Non-pigmented ciliary epithelial cell (primary cell): Measurements from ENCODE around the gene DGKI.

Experiments
- DNase-seq: peaks from one replicate; pipeline ENCODE4 v3.0.0-alpha.2; 2010; ENCODE audit warnings: low read depth

DGKI gene

DNA sequence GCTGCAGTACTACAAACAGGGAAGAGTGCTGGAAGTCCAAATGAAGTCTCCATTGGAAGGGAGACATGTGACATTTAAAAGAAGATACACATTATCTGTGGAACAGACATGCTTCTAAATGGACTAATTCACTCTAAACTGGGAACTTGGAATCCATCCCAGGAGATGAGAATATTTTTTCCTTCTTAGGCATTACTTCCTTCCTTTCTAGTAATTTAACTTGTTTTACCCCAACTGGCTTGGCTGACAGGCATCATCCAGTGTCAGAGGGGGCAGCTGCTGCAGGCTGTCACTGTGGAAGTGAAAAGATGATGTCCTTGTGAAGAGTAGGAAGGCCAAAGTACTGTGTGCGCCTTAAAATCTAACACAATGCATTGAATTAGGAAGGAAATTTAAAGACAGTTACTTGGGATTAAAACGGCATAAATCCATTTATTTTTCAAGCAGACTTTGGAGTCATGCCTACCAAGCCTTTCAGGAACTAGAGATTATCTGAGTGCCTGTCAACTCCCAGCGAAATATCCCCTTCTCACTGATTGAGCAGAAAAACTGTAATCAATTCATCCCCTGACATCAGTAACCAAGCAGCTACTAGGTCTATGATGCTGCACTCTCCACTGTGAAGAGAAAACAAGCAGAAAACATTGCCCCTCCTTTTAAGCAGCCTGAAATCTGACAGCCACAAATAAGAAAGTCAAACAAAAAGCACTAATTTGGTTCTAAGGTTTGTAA is 161.2 kb downstream of the DGKI start:
- no peak for DNase-seq

DNA sequence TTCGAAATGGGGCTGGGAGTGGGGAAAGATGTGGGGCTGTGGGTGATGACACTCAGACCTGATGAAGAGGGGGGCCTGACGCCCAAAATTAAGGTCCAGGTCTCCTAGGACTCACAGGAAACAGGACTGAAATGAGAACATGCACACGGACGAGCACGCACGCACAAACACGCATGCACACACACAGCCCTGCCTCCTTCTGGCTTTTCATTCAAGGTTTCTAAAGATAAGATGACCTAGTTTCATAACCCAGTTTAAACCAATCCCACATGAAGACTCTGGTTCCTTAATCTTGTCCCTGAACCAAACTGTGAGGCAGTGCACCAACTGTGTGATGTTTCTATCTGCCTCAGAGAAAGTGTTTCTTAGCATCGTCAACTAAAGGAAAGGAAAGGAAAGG is 162.0 kb downstream of the DGKI start:
- DNase-seq, result no peak

DNA sequence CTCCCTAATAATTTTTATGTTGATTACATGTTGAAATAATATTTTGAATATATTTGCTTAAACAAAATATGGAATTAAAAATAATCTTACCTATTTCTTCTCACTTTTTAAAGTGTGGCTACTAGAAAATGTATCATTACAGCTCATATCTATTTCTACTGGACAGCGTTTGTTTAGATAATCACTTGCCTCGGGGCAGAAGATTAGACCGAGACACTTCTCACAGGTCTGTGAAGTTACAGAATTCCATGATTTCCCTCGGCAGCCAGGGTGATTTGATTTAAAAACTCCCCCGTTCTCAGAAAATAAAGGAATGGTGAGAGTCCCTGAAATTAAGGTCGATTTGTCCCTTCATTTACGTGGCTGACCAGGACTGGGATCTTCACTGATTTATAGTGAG is 162.5 kb downstream of the DGKI start:
- no peak for DNase-seq

DNA sequence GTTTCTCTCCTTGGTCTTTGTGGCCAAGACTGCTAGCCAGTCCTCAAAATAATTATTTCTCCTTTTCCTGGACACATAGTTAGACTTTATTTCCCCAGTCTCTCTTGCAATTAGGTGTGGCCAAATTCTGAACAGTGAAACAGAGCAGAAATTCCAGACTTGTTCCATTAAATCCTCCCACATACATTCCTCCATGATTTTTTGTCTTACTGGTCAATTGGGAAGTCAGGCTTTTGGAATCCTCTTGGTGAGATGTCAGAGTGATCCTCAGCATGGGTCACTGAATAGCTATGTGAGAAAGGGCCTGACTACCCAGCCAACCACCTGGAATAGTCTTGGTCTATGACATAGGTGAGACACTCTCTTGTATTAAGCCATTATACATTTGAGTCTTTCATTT is 164.2 kb downstream of the DGKI start:
- DNase-seq, result peak; percentile 87

DNA sequence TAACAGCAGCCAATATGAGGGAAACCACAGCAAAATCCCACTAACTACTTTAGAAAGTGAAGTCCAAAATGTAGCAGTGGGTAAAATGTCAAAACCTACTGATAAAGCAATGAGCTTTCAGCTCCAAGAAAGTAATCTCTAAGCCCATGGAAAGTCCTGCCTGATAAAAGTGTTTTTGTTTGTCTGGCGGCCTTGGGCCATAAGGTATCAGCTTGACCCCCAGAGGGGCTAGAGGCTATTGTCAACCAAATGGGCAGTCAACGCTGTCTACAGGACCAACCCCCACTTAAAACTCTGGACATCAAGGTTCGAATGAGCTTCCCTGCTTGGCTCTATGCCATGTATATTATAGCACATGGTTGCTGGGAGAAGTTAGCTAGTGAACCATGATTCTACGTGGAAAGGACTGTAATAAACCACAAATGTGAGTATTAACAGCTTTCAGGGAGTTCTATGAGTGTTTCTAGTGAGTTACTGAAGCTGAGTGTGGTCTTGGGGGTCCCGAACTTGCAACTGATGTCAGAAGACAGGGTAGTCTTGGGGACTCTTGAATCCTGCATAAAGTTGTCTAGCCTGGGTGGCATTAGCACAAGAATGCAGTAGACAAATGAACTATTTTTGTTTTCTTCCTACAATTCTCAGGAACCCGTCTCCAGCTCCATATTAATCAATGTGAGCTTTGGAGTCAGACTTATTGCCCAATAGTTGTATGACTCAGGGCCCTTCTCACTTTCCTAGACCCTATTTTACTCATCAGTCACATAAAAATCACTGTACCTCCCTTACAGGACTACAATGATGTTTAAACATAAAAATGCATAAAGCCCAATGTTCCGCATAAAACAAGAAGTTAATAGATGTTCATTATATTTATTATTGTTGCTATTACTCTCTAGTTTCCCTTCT is 164.9 kb downstream of the DGKI start:
- peak; percentile 75 for DNase-seq

DNA sequence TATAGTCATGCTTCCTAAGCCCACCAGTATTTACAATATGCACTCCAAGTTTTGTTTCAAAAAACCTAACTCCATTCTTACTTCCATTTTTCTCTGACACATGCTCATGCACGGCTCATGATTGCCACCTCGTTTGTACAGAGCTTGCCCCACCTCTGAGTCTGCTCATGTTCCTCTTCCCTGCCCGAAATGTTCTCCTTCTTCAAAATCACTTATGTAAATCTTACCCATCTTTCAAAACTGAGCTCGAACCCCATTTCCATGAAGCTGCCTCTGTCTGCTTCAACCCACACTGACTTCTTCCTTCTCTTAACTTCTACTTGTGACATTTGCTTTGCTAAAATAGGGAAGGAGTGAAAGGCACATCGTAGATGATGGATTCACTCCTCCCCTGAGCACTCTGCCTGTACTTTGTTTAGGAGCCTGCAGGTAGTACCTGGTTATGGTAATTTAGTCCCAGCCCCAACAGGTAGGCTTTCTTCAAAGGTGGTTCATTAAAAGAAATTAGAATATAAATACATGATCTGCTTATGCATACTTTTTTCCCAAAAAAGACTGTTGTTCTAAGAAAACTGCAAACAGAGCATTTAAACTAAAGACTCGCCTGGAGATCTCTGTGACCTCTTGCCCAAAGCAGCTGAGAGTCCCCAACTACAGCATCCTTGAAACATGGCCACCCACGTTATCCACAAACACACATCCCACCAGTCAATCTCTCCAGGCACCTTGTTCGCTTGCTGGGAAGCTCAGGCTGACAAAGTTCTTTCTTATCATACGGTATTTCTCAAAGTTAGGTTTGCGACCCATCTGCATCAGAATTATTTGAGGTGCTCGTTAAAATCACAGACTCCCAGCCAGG is 172.0 kb downstream of the DGKI start:
- no peak for DNase-seq

DNA sequence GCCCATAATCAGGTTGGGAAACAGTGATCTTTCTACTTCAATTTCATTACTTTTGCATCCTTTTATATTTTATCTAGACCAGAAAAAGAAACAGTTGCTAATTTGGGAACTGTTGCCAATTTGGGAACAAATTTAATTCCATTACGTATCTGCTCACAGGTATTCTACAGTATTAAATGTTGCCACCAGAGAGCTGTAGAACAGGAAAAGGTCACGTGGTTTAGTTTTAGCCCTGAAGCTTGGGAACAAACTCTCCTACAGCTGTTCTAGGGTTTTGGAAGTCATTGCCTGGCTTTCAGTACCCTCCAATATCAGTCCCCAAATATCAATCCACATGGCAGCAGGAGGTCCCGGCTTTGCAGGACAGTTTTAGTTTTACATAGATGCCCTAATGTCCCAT is 172.7 kb downstream of the DGKI start:
- DNase-seq, result no peak

DNA sequence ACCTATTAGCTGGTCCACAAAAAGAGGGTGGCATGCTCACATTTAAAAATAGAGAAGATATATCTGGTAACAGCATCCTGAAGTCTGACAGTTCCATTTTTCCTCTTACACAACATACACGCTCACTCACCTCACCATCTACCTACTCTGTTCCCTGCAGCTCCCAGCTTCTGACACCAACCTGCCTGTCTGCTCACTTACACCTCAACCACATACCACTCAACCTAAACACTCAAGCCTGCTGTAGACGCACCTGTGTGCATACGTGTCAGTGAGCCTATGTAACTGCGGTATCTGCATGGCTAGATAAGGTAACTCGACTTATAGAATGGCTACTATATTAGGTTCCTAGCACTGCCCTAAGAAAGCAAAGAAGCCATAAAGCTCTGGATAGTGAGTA is 174.9 kb downstream of the DGKI start:
- no peak for DNase-seq

DNA sequence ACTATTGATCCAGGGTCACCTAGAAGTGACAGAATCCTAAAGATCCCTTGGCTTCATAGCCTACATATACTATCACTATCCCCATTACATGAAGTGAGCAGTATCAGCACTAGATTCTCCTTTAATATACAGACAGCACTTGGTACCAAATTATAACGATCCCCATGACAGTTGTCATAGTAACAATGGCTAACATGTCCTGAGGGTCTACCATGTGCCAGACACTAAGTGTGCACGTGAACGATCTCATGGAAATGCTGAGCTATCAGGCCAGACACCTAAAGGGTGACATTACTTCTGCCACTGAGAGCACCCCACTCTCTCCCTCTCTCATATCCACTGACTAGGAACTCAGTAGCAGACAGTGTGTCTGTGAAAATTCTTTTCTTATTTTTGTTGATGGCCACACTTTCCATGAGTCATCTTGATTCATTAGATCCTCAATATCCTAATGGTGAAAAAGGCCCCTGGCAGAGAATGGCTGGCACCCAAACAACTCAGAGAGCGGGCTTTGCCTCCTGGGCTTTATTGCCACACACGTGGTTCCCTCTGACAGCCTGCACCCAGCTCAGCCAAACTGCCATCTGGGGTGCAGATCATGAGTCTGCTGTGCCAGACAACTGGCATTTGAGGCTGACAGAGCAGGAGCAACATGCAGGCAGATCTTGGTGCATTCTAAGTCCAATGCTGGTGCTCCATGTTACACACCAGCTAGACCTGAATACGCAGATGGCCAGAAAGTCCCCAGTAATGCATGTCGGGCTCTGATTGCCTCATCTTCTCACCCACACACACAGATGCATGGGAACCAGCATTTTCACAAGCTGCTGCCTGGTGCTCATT is 176.3 kb downstream of the DGKI start:
- DNase-seq, result no peak

DNA sequence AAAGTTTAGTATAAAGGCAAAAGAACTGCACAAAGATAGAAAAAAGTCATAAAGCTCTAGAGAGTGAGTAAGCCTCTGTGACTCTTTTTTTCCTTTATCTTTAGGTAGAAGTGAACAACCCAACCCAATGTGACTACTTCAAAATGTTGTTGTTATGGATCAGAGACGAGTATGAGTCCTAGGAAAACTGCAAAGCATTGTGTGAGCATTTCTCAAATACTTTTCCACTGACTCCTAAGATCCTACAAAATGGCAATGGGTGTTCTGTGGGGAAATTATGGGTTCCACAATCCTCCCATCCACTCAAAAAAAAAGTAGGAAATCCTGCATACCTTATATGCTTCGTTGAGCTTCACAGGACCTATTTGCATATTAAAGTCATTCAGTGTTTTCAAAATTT is 177.1 kb downstream of the DGKI start:
- DNase-seq, result peak; percentile 50

DNA sequence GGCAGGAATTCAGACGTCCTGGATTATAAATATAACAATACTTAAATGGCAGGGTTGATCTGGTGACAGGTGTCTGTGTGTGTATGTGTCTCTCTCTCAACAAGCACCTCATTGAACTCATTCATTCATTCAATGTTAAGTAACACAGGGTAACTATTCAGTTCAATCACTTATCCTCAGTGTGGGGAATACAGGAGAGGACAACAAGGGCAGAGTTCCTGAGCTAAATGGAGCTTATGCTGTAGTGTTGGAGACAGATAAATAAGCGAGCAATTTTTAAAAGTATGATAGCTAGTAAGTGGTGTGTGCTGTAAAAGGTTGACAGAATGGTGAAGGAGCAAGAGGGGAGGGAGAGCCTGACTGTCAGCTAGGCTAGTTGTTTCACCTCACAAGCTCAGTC is 178.4 kb downstream of the DGKI start:
- no peak for DNase-seq

DNA sequence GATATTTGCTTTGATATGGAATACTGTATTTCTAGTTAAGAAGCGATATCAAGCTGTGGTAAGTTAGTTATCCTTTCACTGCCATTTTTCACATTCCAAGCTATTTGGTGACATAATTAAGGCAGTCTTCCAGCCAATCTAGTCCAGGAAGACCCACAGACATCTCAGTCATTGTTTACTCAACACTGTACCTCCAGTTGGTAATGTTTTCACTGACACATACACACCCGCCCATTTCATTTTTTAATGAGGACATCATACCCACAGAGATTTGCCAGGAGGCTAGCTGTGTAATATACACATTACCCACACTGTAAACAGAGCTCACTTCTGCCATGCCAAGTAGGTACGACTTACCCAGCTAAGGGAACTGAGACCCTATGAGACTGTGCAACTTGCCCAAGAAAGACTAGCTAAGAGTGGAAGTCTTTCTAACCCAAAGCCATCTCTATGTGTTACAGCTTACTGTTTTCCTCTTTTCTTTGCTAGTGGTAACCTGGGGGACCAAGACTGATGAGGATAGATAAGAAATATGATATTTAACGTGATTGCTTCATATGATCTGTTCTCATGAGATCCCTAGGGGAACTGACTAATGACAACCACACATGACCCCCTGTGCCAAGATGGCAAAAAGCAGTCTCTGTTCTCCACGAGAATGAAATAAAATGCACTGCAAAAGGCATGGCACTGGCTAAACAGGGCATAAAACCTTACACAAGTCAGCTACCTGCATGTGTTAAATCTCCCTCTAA is 179.0 kb downstream of the DGKI start:
- DNase-seq, result peak; percentile 89

DNA sequence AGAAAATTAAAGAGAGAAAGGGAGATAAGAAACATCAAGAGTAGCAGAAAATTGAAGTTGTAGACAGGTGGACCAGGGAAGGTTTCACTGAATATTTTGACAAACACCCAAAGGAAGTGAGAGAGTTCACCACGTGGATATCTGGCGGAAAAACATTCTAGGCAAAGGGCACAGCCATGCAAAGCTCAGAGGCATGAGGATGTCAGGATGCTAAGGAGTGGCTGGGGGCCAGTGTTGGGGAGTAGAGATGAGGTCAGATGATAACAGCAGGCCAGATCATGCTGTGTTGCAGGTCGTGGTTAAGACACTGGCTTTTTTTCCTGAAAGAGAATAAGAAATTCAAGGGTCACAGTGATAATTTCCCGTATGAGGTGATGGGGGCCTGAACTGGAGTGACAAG is 181.9 kb downstream of the DGKI start:
- no peak for DNase-seq

DNA sequence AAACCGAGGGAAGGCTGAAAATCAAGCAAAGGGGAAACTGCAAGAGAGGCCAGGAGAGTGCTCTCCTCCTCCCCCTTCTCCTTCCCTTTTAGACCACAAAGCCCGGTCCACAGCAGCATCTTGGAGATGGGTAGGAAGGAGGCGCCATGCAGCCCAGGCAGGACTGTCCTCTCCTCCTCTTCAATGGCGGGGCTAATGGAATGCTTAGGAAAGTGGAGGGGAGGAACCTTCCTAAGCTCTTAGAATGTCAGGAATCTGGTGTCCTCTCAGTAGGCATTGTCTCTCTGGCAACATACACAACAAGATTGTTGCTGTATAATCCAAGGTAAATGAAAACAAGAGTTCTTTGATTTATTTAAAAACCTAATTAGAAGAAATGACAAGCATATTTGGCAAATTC is 185.1 kb downstream of the DGKI start:
- no peak for DNase-seq

DNA sequence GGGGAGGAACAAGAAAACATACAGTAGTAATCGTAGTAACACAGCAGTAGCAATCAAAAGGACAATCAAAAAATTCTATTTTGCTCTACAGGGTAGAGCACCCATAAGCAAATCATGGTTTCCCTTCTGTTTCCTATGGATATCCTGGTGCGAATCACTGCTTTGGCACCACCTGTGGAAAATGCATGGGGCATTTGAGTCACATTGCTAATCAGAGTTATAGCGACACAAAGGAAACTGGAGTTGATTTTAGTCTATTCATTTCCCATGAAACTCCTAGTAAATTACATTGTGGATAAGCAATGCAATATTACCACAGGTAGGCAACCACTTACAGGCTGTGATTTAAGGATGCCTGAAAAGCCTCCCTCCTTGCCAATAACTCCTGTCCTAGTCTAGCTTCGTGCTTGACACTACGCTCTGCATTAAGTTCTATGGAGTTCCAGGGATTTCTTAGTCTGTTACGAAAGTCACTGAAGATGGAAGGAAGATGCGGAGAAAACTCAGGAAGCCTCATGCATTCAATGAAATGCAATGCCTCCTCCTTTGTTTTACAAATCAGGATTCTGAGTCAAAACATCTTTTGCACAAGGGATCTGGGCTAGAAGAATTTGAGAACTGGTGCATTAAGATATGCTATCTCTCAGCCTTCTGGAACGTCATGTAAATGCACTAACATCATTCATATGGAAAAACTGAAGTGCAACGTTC is 188.4 kb downstream of the DGKI start:
- DNase-seq, result no peak

DNA sequence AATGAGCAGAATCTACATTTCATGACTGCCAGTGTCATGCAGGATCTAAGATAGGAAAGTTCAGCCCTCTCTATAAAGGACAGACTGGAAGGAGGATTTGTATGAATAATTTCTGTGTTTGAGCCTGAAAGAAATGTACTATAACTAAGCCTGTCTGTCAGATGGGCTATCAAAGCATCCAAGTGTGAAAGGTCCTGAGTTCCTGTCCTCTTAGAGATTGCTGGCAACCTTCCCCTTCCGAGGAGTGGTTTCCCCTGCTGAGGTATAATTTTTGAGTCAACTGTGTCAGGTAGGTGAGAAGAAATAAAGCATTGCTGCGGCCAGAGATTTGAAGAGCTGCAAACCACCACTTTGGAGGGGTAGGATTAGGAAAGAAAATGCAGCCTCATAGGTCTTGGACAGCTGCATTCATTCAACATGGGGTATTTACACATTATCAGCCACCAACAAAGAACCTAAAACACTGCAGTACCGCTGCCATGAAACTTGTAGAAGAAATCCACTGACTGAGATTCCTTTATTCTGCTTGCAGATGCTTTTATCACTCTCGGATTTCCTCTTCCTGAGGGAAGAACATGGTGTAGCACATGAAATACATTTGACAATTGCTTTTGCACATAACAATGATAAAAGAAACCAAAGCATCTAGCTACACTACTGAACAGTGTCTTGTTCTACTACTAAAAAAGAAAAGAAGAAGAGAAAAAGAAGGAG is 189.1 kb downstream of the DGKI start:
- DNase-seq, result no peak

DNA sequence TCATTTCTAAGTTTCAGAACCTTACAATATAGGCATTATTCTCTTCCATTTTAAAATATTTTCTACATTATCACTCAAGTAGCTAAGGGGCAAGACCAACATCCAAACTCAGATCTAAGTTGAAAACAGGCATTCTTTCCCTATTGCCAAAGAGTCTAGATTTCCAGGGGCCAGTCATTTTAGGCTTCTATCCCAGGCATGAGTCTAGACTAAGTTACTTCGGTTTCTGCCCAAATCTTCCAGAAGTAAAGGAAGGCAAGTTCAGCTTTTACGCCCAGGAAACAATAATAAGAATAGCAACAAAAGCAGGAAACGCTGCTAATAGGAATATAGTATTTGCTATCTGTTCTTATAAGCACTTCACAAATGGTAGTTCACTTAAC is 189.9 kb downstream of the DGKI start:
- DNase-seq, result no peak

DNA sequence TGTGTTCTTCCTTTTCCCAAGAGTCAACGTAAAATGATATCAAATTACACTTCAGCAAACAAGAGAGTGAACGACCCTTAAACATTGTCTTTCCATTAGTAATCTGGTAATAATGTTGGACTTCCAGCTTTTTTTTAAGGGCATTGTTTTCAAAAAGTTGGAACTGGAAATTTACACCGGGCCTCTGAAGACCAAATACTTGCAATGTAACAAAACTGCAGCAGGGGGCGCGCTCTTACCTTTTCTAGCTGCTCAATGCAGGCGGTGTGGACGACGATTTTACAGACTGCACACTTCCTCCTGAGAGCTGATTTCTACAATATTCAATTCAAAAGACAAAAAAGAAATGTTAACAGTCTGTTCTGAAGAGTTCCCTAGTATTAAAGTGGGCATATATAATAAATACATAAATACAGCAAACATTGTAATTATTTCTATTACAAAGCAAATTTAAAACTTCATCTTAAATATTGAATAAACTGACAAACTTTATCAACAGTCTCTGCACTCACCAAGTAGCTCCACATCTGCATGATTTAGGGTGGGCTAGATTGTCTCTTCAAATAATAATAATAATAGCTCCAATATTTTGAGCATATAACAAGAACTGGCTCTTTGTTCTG is 190.4 kb downstream of the DGKI start:
- no peak for DNase-seq

DNA sequence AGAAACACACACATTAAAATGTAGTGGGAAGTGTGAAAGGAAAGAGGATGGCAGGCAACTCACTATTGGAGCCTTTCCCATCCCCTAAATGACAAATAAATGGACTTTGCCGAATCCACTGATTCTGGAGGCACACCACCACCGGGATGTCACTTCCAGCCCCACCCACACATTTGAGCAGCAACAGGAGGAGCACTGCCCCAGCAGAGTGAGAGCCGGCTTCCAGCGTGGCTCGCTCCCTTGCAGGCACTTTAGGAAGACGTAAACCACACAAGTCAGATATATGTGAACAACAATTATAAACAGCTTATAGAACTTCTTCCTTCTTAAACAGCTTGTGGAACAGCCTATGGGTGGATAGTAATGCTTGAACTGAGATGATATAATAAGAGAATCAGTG is 191.0 kb downstream of the DGKI start:
- DNase-seq, result no peak
